Nasal cavity respiratory epithelium epithelial cell of viscerocranial mucosa (primary cell): ENCODE measurements around the gene TTC28. TPM values are rescaled to one million over a fixed set of nuclear protein-coding genes. Genes with fewer than 3 reads are reported as not detected.

Source experiments
- total RNA-seq: library from RNA; depleted of rRNA; stranded (reverse); fragments of >200 nt; gene quantifications from 2 replicates; pipeline ENCODE4 v1.2.3, GENCODE V29; 2014

TTC28 gene
- 3.1 and 9.8 TPM in 2 replicates for total RNA-seq

GRCh38 chr22:28679611-28680287 is at the start of gene TTC28:
TTC28 (minus strand) TSS chr22:28679840; CDS start chr22:28679723, 117 bp downstream.

Other genes starting within 250 kb of the TTC28 start
- 6.2 and 9.5 TPM in 2 replicates for gene CHEK2, start 62.0 kb upstream of the TTC28 start, total RNA-seq
- gene HSCB, start 62.2 kb upstream of the TTC28 start, total RNA-seq = 10.5 and 24.6 TPM in 2 replicates
- gene CCDC117, start 92.9 kb upstream of the TTC28 start, total RNA-seq = 11.6 and 14.5 TPM in 2 replicates
- 330 and 361 TPM in 2 replicates for gene XBP1, start 120.7 kb upstream of the TTC28 start, total RNA-seq
- 5.5 and 8.1 TPM in 2 replicates for gene ZNRF3, start 203.7 kb upstream of the TTC28 start, total RNA-seq